Measurements from ENCODE around the gene NAV3.

Gene NAV3

DNA sequence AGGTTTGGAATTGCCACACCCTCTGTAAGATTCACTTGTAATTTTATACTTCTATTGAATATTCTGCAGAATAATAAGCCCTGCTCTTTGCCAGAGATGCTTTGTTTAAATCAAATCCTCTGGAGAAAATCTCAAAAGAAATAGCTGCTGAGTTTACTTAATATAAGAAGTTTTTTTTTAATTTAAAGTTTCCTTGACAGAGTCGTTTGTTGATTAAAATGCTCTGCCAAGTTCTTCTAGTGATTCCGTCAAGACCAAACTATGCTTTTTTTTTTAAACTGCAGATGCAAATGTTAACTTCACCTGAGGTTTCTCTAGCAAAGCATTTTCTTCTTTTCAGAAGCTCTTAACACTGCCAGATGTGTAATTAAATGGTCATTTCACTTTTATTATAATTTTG, 13.4 kb upstream of the NAV3 start:
- ATAC-seq (replicated peaks) (no peak), DNase-seq (no peak)
- Mint-ChIP-seq H3K36me3 (no peaks in the 10 kb centered on the region), H3K27me3 (no peaks in the 10 kb centered on the region), H3K9me3 (no peaks in the 10 kb centered on the region), H3K4me1 (no peaks in the 10 kb centered on the region), H3K4me3 (no peak overlapping the region), H3K27ac (no peak overlapping the region)

DNA sequence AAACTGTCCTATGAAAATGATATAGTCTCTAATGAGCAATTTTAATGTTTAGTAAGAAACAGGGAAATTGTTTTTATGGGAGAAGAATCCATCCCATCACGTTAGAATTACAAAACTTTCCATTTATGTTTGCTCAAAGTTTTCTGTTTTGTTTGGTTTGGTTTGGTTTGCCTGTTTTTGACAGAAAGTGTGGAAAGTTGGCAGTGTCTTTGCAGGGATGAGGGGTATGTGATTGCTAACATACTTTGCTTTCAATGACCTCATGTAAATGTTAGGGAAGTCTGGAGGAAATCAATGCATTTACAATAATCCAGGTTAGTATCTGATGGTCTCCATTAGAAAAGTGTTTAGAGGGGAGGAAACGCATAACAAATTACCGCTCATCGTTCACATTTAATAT, 12.3 kb upstream of the NAV3 start:
- H3K9me3 Mint-ChIP-seq: no peaks in the 10 kb centered on the region
- no peaks in the 10 kb centered on the region for H3K27me3 Mint-ChIP-seq
- no peak overlapping the region for H3K4me3 Mint-ChIP-seq

DNA sequence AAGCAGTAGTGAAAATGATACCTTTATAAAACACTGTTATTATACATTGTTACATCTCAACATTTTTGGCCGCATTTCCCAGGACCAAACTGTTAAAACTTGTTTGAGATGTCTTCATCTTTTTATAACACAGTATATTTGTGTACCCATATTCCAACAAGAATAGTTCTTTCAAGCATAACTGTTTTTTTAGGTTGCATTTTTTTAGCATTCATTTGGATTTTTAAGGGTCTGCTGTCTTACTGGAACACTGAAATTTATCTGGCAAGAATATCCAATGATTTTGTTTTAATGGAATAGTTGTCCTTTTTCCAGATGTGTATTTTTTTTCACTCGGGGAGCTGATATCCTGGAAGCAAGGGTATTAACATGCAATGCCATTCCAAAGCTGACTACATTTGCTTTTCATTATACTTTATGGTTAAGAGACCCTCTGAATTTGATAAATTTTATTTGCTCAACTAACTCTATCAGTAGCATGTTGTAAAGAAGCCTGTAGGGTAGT, 8.9 kb upstream of the NAV3 start:
- ATAC-seq (replicated peaks) (no peak), DNase-seq (no peak)
- no peaks in the 10 kb centered on the region for H3K36me3 Mint-ChIP-seq
- H3K4me1 Mint-ChIP-seq: no peaks in the 10 kb centered on the region
- no peak overlapping the region for H3K27ac Mint-ChIP-seq
- H3K9me3 Mint-ChIP-seq: peaks cover 1 to 4% of the 10 kb centered on the region in 2 donors
- H3K27me3 Mint-ChIP-seq: no peaks in the 10 kb centered on the region
- H3K4me3 Mint-ChIP-seq: no peak overlapping the region

More for the DNA sequence above, 12.3 kb upstream of the NAV3 start:
- ATAC-seq (replicated peaks) (no peak), DNase-seq (no peak)
- H3K27ac Mint-ChIP-seq: no peak overlapping the region
- H3K36me3 Mint-ChIP-seq: no peaks in the 10 kb centered on the region
- H3K4me1 Mint-ChIP-seq: no peaks in the 10 kb centered on the region

DNA sequence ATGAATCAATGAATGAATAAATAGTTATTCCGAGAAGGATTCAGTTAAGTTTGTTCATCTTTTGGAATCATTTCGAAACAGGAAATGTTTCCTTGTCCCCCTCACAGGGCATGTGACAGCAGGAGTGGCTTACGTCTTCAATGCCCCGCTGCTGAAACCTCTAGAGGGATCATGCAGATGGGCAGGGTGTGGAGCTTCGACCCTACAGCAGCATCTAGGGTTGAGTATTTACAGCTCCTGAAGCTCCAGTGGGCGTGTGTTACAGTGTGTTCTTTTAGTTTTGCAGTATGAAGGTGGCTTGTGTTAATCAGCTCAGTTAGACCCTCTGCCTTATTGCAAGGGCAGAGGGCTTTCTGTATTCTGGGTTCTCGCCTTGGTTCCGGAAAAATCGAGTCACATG, 2.6 kb downstream of the NAV3 start:
- no peak for DNase-seq
- Mint-ChIP-seq H3K36me3 (no peaks in the 10 kb centered on the region), H3K9me3 (no peaks in the 10 kb centered on the region), H3K27me3 (no peaks in the 10 kb centered on the region), H3K4me3 (no peak overlapping the region), H3K4me1 (no peaks in the 10 kb centered on the region), H3K27ac (no peak overlapping the region)
- no peak for ATAC-seq (replicated peaks)

DNA sequence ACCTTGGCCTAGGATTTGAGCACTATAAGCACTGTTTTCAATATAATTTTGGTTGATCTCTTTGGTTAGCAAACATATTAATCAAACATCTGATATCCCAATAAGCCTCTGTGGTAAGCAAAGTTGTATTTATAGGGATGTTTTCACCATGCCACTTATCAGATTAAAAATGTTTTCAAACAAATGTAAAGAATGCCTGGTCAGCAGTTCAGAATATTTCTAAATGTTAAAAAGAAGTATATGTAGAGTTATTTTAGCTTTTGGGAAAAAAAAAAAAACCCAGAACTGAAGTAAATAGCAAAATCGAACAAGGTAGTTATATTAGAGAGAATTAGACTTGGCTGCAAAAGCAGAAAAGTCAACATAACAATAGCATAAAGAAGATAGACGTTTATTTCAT, 3.9 kb downstream of the NAV3 start:
- DNase-seq: no peak
- H3K4me3 Mint-ChIP-seq: no peak overlapping the region
- no peaks in the 10 kb centered on the region for H3K36me3 Mint-ChIP-seq
- H3K27ac Mint-ChIP-seq: no peak overlapping the region
- H3K4me1 Mint-ChIP-seq: no peaks in the 10 kb centered on the region
- no peak for ATAC-seq (replicated peaks)
- H3K9me3 Mint-ChIP-seq: no peaks in the 10 kb centered on the region
- no peaks in the 10 kb centered on the region for H3K27me3 Mint-ChIP-seq

DNA sequence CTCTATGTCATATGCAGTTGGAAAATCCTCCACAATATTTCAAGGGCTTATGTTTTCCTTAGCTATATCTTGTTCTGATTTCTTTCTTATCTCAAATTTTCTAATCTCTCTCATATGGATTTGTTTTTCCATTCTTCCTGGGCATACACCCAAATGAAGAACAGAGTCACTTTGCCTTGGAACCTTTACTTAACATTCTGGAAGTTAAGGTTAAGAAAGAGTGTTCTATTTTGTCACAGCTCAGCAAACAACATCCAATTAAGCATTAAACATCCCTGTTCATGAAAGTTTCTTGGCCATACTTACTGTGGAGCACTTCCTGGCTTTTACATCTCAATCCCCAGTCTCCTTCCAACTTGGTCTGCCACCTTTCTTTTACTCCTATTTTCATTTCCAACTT, 5.3 kb downstream of the NAV3 start:
- H3K9me3 Mint-ChIP-seq: no peaks in the 10 kb centered on the region
- H3K4me1 Mint-ChIP-seq: no peaks in the 10 kb centered on the region
- H3K4me3 Mint-ChIP-seq: no peak overlapping the region
- DNase-seq (no peak), ATAC-seq (replicated peaks) (no peak)
- H3K27me3 Mint-ChIP-seq: no peaks in the 10 kb centered on the region
- no peaks in the 10 kb centered on the region for H3K36me3 Mint-ChIP-seq
- H3K27ac Mint-ChIP-seq: no peak overlapping the region

DNA sequence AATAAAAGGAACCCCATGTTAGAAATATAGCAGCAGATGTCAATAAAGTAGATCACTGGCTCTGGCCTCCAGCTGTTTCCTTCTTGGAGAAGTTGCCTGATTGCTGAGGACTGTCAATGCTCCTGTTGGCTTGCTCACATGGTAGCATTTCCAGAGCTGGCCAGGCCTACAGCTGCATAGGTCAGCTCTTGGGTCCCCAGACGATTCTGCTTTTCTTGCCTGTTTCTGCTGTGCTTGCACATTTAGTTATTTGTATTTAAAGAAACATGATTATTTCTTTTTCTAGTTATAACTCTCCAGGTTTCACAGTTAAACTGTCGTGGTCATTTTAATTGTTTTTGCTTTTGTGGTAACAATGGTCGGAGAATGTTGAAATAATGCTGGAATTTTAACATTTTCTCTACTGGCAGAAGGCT, 7.2 kb downstream of the NAV3 start:
- Mint-ChIP-seq H3K27ac (no peak overlapping the region), H3K27me3 (no peaks in the 10 kb centered on the region), H3K36me3 (no peaks in the 10 kb centered on the region), H3K4me3 (no peak overlapping the region), H3K4me1 (no peaks in the 10 kb centered on the region), H3K9me3 (no peaks in the 10 kb centered on the region)
- ATAC-seq (replicated peaks) (no peak), DNase-seq (no peak)

DNA sequence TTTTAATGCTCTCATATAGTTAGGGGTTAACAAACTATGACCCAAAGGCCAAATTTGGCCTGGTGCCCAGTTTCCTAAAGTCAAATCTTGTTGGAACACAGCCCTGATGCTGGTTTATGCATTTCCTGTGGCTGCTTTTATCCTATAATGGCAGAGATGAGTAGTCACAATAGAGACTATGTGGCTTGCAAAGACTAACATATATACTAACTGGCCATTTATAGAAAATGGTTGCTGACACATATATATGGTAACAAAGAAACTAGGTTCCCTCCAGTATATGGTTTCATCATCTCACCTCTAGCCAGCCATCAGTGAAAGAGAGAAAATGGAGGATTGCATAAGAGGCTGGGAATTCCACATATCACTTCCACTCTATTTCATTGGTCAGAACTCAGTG, 10.8 kb downstream of the NAV3 start:
- ATAC-seq (replicated peaks) (no peak), DNase-seq (no peak)
- H3K4me3 Mint-ChIP-seq: no peak overlapping the region
- no peaks in the 10 kb centered on the region for H3K27me3 Mint-ChIP-seq
- no peaks in the 10 kb centered on the region for H3K36me3 Mint-ChIP-seq
- H3K4me1 Mint-ChIP-seq: no peaks in the 10 kb centered on the region
- H3K27ac Mint-ChIP-seq: no peak overlapping the region
- H3K9me3 Mint-ChIP-seq: no peaks in the 10 kb centered on the region

DNA sequence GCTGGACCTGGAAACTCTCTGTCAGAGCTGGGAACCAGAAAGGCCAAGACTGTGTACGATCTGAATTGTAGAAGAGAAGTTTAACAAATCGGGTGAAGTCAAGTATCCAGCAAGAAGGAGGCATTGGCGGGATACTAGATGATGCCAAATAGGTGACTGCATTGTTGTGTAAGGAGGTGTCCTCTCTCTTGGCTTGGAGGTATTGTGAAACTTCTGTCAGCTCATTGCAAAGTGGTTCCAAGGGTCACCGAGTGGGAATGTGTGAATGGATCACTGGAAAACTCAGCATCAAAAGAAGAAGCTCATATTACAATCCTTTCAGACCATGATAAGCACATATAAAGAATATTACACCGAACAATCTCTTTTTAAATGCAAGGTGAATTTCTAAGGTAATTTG, 11.7 kb downstream of the NAV3 start:
- DNase-seq (no peak), ATAC-seq (replicated peaks) (no peak)
- Mint-ChIP-seq H3K9me3 (no peaks in the 10 kb centered on the region), H3K4me3 (no peak overlapping the region), H3K4me1 (no peaks in the 10 kb centered on the region), H3K27ac (no peak overlapping the region), H3K27me3 (no peaks in the 10 kb centered on the region), H3K36me3 (no peaks in the 10 kb centered on the region)

DNA sequence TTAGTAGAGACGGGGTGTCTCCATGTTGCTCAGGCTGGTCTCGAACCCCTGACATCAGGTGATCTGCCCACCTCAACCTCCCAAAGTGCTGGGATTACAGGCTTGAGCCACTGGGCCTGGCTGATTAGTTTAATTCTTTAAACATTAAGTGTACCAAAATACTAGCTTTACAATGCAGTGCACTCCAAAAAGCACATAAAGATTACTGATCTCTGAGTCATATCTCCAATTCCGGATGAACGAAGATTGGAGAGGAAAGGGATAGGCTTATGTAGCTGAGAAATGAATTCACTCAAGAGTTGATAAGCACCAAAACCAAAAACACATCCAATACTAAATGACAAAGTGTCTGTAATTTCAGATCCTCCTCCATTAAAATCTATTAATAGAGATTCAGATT, 15.1 kb downstream of the NAV3 start:
- Mint-ChIP-seq H3K27ac (no peak overlapping the region), H3K27me3 (no peaks in the 10 kb centered on the region), H3K9me3 (no peaks in the 10 kb centered on the region), H3K4me3 (no peak overlapping the region), H3K4me1 (no peaks in the 10 kb centered on the region), H3K36me3 (no peaks in the 10 kb centered on the region)
- DNase-seq (no peak), ATAC-seq (replicated peaks) (no peak)

DNA sequence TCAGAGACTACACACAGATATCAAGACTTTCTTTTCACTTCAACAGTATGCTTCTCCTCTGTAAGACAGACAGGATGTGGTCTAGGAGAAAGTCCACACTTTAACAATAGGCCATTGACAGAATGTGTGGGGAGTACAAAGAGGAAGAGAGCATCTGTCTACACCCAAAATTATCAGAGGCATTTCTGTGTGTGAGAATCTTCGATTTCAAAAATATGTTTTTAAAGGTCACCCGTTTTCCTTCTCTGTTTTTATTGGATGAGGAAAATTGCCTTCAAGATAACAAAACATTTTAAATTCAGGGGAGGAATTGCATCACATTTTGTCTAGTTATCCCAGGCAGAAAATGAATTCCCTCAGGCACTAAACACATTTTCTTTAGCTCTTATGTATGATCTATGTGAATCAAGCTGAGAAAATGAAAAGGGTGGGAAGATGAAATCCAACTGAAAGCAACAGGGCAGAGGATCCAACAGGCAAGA, 16.4 kb downstream of the NAV3 start:
- ATAC-seq (replicated peaks): no peak
- no peak overlapping the region for H3K27ac Mint-ChIP-seq
- no peaks in the 10 kb centered on the region for H3K36me3 Mint-ChIP-seq
- no peak for DNase-seq
- H3K27me3 Mint-ChIP-seq: no peaks in the 10 kb centered on the region
- H3K9me3 Mint-ChIP-seq: no peaks in the 10 kb centered on the region
- no peak overlapping the region for H3K4me3 Mint-ChIP-seq
- no peaks in the 10 kb centered on the region for H3K4me1 Mint-ChIP-seq

DNA sequence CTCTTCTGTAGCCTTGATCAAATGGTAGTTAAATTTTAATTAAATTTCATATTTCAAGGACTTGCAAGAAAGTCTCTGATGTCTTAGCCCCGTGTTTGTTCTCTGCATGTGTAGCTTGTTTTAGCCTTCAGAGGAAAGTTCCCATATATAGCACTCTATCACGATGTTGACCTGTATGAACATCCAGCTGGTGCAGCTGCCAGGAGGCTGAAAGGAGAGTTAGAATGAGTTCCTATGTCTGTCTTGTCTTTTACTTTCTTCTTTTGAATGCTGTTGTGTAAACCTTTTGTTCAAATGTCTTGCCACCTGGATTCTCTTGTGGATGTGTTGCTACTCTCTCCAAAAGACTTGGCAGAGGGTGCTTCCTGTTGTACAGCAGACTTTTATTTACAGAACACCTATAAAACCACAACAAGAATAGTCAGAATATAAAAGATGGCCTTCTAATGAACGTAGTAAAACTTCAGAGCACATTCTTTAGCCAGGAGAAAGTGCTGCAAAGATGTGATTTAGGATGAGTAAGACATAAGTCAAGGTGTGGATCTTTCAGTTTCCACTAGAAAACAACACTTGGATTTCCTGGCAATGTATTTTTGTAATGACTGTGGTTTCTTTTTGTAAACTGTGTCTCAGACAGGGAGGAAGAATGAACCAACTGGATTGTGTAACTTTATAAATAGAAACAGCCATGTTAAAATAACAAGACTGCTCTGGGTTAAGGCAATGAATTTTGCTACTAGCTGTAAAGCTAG, 17.2 kb downstream of the NAV3 start:
- Mint-ChIP-seq H3K27ac (no peak overlapping the region), H3K9me3 (no peaks in the 10 kb centered on the region), H3K27me3 (no peaks in the 10 kb centered on the region), H3K4me3 (no peak overlapping the region), H3K36me3 (no peaks in the 10 kb centered on the region), H3K4me1 (no peaks in the 10 kb centered on the region)
- ATAC-seq (replicated peaks): no peak
- no peak for DNase-seq

DNA sequence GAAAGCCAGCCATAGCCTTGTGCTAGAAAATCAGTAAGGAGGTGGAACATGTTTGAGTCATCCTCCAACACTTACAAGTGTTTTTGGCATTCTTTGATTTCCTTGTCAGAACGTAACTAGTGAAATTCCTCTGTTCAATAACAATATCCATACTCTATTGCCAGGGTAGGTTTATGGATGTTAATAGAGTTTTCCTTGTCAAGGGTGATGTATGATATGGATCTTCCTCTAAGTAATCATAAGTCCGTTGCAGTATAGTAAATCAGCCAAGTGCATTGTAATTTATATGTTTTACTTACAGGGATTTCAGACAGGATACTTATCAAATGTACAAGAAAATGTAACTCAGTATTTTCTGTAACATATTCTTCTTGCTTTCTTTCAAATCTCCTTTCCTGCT, 19.4 kb downstream of the NAV3 start:
- DNase-seq (no peak), ATAC-seq (replicated peaks) (no peak)
- Mint-ChIP-seq H3K27ac (no peak overlapping the region), H3K4me3 (no peak overlapping the region), H3K27me3 (no peaks in the 10 kb centered on the region), H3K9me3 (no peaks in the 10 kb centered on the region), H3K4me1 (no peaks in the 10 kb centered on the region), H3K36me3 (no peaks in the 10 kb centered on the region)

DNA sequence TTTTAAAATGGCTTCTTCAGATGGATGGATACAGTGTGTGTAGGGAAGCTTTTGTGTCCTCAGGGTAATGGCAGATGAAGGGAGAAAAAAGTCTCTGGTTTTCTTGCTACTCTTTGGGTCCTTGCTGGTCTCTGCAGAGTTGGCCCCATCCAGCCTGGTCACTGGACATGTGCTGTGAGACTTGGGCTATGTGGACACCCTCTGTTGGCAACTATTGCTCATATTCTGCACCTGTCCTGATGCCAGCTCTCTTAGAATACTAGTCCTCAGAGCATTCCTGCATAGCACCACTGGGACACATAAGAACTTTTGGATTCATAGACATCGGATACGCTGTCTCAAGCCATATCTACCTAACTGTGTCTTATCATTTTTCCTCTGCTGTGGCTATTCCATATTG, 20.0 kb downstream of the NAV3 start:
- H3K9me3 Mint-ChIP-seq: no peaks in the 10 kb centered on the region
- no peak for ATAC-seq (replicated peaks)
- no peaks in the 10 kb centered on the region for H3K36me3 Mint-ChIP-seq
- H3K4me3 Mint-ChIP-seq: no peak overlapping the region
- no peak overlapping the region for H3K27ac Mint-ChIP-seq
- H3K27me3 Mint-ChIP-seq: no peaks in the 10 kb centered on the region
- no peak for DNase-seq
- H3K4me1 Mint-ChIP-seq: no peaks in the 10 kb centered on the region

DNA sequence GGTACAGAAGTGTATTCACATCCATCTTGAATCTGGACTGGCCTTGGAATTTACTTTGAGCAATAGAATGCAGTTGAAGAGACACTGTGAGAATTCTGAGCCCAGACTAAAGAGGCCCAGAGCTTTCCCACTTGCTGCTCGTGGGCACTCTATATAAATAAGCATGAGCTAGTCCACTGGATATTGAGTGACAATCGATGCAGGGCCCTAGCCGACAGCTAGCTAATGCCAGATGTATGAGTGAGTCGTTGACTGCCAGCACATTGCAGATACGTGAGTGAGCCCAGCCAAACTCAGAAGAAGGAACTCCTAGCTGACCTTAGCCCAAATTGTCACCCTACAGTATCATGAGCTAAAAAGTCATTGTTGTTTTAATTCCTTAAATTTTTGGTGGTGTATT, 24.9 kb downstream of the NAV3 start:
- no peak overlapping the region for H3K4me3 Mint-ChIP-seq
- H3K27me3 Mint-ChIP-seq: no peaks in the 10 kb centered on the region
- DNase-seq (no peak), ATAC-seq (replicated peaks) (no peak)
- H3K36me3 Mint-ChIP-seq: no peaks in the 10 kb centered on the region
- no peaks in the 10 kb centered on the region for H3K9me3 Mint-ChIP-seq
- H3K27ac Mint-ChIP-seq: no peak overlapping the region
- H3K4me1 Mint-ChIP-seq: no peaks in the 10 kb centered on the region

DNA sequence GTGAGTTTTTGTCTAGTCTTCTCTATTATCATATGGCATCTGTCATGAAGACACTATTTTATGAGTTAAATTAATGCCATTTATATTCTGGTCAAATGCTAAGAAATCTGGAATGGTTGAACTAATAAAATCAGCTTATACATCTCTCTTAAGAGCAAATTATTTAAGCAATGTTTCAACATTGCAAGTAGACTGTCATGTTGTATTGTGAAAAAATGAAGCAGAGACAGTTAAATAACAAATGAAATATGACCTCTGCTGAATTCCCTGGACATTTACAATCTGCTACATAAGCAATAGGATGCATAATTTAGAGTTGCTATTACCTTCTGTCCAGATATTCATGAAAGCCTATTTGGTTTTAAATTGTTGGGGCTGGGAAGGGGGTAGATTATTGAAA, 30.6 kb downstream of the NAV3 start:
- H3K27me3 Mint-ChIP-seq: no peaks in the 10 kb centered on the region
- H3K9me3 Mint-ChIP-seq: peaks cover 0 to 2% of the 10 kb centered on the region in 2 donors
- H3K4me3 Mint-ChIP-seq: no peak overlapping the region
- ATAC-seq (replicated peaks): no peak
- no peak for DNase-seq
- H3K27ac Mint-ChIP-seq: no peak overlapping the region
- H3K36me3 Mint-ChIP-seq: no peaks in the 10 kb centered on the region
- H3K4me1 Mint-ChIP-seq: no peaks in the 10 kb centered on the region
